GM12878 (cell line): ENCODE data around the gene BNIP2. TPM values are rescaled to one million over a fixed set of nuclear protein-coding genes. Genes with fewer than 3 reads are reported as not detected.

Source experiments
- ATAC-seq: fragments of 200-7000 bp; cut with Tn5 transposase; 3 replicates; pipeline ENCODE4 v1.9.1; 2020; ENCODE audit warnings: mild to moderate bottlenecking, moderate library complexity
- BruUV-seq: library from RNA; stranded (reverse); fragments of 400-500 nt; replicated peaks from 2 replicates; lab custom pipeline; 2021; lab: Mats Ljungman, UMichigan
- CTCF ChIA-PET: fragments of 300-600 bp; sonication (Branson Sonifier 250); formaldehyde crosslinking; extraction: SDS; loops from one replicate; lab custom pipeline; 2021; ENCODE audit warnings: inconsistent platforms; lab: Yijun Ruan, JAX
- POLR2A ChIA-PET: fragments of 350-600 bp; formaldehyde crosslinking; extraction: SDS; loops from one replicate; lab custom pipeline; 2021; ENCODE audit warnings: inconsistent platforms; lab: Charles Lee
- RAD21 ChIA-PET: fragments of 300-600 bp; sonication (Branson Sonifier 250); formaldehyde crosslinking; loops from one replicate; lab custom pipeline; 2023; ENCODE audit warnings: antibody characterized with exemption; ENCODE audit not compliant: unreplicated experiment; lab: Charles Lee
- SMC1A ChIA-PET: fragments of 300-600 bp; sonication (Branson Sonifier 250); formaldehyde crosslinking; loops from one replicate; lab custom pipeline; 2023; ENCODE audit not compliant: unreplicated experiment, uncharacterized antibody; lab: Charles Lee
- DNase-seq: peaks from one replicate; pipeline ENCODE4 v3.0.0-alpha.2; 2011; ENCODE audit warnings: low read depth, low spot score
- FAIRE-seq: peaks from 3 replicates; lab custom pipeline; 2011; peaks lifted over from hg19 to GRCh38; lab: Jason Lieb, UNC
- H2AFZ ChIP-seq: 2 replicates; pipeline ENCODE4 v1.6.0; 2011; ENCODE audit warnings: low read depth, low read length, control low read depth; ENCODE audit not compliant: control insufficient read depth
- H3K27ac ChIP-seq: 2 replicates; pipeline ENCODE4 v1.5.1; 2011; ENCODE audit warnings: control low read depth; ENCODE audit not compliant: control insufficient read depth, insufficient read depth
- H3K27me3 ChIP-seq, 2 experiments: replicated peaks in 1 of 2; 2 replicates each; pipeline versions ENCODE4 v1.6.0 to v1.6.1; 2011; ENCODE audit warnings: low read length in 1 of 2; ENCODE audit not compliant: control insufficient read depth in 2 of 2, insufficient read depth in 2 of 2
- H3K36me3 ChIP-seq, 2 experiments: 2 replicates each; pipeline ENCODE4 v1.5.1; 2011; ENCODE audit warnings: low read length in 1 of 2; ENCODE audit not compliant: control insufficient read depth in 2 of 2, insufficient read depth in 2 of 2
- H3K4me1 ChIP-seq: 2 replicates; pipeline ENCODE4 v1.6.1; 2011; ENCODE audit warnings: mild to moderate bottlenecking, low read length, moderate library complexity, mixed read lengths; ENCODE audit not compliant: control insufficient read depth, insufficient read depth
- H3K4me2 ChIP-seq: 2 replicates; pipeline ENCODE4 v1.6.0; 2011; ENCODE audit warnings: control low read depth; ENCODE audit not compliant: control insufficient read depth, insufficient read depth
- H3K4me3 ChIP-seq: fragments of 200-600 bp; sonication (generic); 2 replicates; pipeline ENCODE4 v1.5.1; 2016
- H3K79me2 ChIP-seq: 2 replicates; pipeline ENCODE4 v1.6.0; 2011; ENCODE audit warnings: low read length; ENCODE audit not compliant: control insufficient read depth, insufficient read depth
- H3K9ac ChIP-seq: 2 replicates; pipeline ENCODE4 v1.8.0; 2011; ENCODE audit warnings: low read length, control low read depth, mixed read lengths; ENCODE audit not compliant: control insufficient read depth, insufficient read depth
- H3K9me3 ChIP-seq: replicated peaks from 3 replicates; pipeline ENCODE4 v1.5.1; 2011; ENCODE audit warnings: mild to moderate bottlenecking, low read length; ENCODE audit not compliant: control insufficient read depth, insufficient read depth
- H4K20me1 ChIP-seq: 2 replicates; pipeline ENCODE4 v1.6.0; 2011; ENCODE audit not compliant: control insufficient read depth, insufficient read depth
- BMI1 ChIP-seq: fragments of 450-650 bp; IDR thresholded peaks from 2 replicates; pipeline ENCODE4 v1.6.1; 2016; ENCODE audit warnings: mild to moderate bottlenecking, moderate library complexity, borderline replicate concordance
- CREM ChIP-seq: IDR thresholded peaks from 2 replicates; pipeline ENCODE4 v1.6.1; 2014; ENCODE audit warnings: antibody characterized with exemption, low read depth
- CUX1 ChIP-seq: IDR thresholded peaks from 2 replicates; pipeline ENCODE4 v1.6.1; 2012; ENCODE audit warnings: improper control_type of control experiment, low read depth, low read length; ENCODE audit not compliant: insufficient replicate concordance
- FOXK2 ChIP-seq: fragments of 450-650 bp; IDR thresholded peaks from 2 replicates; pipeline ENCODE4 v1.6.1; 2017; ENCODE audit warnings: mild to moderate bottlenecking, moderate library complexity
- LARP7 ChIP-seq: fragments of 450-650 bp; IDR thresholded peaks from 2 replicates; pipeline ENCODE4 v1.6.1; 2017; ENCODE audit warnings: mild to moderate bottlenecking
- MYC ChIP-seq: IDR thresholded peaks from 2 replicates; pipeline ENCODE4 v1.6.1; 2011; ENCODE audit warnings: mild to moderate bottlenecking, low read length, moderate library complexity, inconsistent platforms; ENCODE audit not compliant: insufficient read depth, insufficient replicate concordance, insufficient read length, severe bottlenecking
- PML ChIP-seq: IDR thresholded peaks from 2 replicates; pipeline ENCODE4 v1.6.1; 2012; ENCODE audit warnings: low read length, inconsistent platforms
- RCOR1 ChIP-seq: conservative IDR thresholded peaks from 2 replicates; pipeline ENCODE4 v1.6.1; 2012; ENCODE audit warnings: low read depth, low read length, improper control_type of control experiment
- SMAD1 ChIP-seq: fragments of 450-650 bp; IDR thresholded peaks from 2 replicates; pipeline ENCODE4 v1.6.1; 2018; ENCODE audit warnings: mild to moderate bottlenecking, low read depth; ENCODE audit not compliant: partially characterized antibody
- WGBS: methylation state at CpG from one replicate; pipeline ENCODE4 v1.1.6; 2016; ENCODE audit warnings: low lambda C conversion rate; ENCODE audit not compliant: insufficient replicate concordance, insufficient coverage; ENCODE audit errors: missing lambda C conversion rate; 5-methylcytosine and 5-hydroxymethylcytosine counted together
- in situ Hi-C: fragments of 300-500 bp; cut with MboI; formaldehyde crosslinking; loops from 9 replicates; pipeline ENCODE4 v1.14.3; 2018; ENCODE audit warnings: mixed read lengths
- intact Hi-C: fragments of 100-400 bp; cut with micrococcal nuclease; formaldehyde crosslinking; loops from one replicate; pipeline ENCODE4 v1.14.2; 2022; ENCODE audit not compliant: unreplicated experiment
- polyA plus RNA-seq, 11 experiments: library from polyadenylated mRNA; depleted of rRNA in 4 of 11; unstranded in 6 of 11; stranded (reverse) in 5 of 11; fragments of >200 nt; fragmentation: Nextera tagmentation in 4 of 11; fragmentation: Illumina TruSeq in 1 of 11; extraction: Ambion mirVana in 4 of 11; extraction: Trizol in 1 of 11; gene quantifications; 1 replicate in 1 of 11; 2 replicates in 10 of 11; pipeline versions ENCODE4 v1.2.1 to v1.2.3, GENCODE V29; 2011 to 2016; ENCODE audit warnings: inconsistent platforms in 2 of 11, missing spikeins in 2 of 11, low read depth in 1 of 11
- total RNA-seq, 4 experiments: library from RNA; depleted of rRNA in 3 of 4; stranded (reverse); fragments of >200 nt in 3 of 4; fragmentation: Illumina TruSeq in 1 of 4; extraction: Trizol in 1 of 4; gene quantifications; 2 replicates each; pipeline versions ENCODE4 v1.2.1 to v1.2.3, GENCODE V29; 2013 to 2021
- TF ChIP-seq, protein P1 (sequence below): IDR thresholded peaks from 2 replicates; pipeline ENCODE4 v1.6.1; 2012; ENCODE audit warnings: low read depth, low read length, improper control_type of control experiment
- TF ChIP-seq, protein P2 (sequence below): fragments of 450-650 bp; formaldehyde crosslinking; IDR thresholded peaks from 2 replicates; pipeline ENCODE4 v1.4.0; 2020; ENCODE audit warnings: mild to moderate bottlenecking, moderate library complexity

The BNIP2 gene
- total and polyA plus RNA-seq, 10 of the 15 experiments (the other 5 are each of a cell fraction or from before 2014, with no cell fraction given) = 29.9 to 122 (median 67.7) TPM

DNA sequence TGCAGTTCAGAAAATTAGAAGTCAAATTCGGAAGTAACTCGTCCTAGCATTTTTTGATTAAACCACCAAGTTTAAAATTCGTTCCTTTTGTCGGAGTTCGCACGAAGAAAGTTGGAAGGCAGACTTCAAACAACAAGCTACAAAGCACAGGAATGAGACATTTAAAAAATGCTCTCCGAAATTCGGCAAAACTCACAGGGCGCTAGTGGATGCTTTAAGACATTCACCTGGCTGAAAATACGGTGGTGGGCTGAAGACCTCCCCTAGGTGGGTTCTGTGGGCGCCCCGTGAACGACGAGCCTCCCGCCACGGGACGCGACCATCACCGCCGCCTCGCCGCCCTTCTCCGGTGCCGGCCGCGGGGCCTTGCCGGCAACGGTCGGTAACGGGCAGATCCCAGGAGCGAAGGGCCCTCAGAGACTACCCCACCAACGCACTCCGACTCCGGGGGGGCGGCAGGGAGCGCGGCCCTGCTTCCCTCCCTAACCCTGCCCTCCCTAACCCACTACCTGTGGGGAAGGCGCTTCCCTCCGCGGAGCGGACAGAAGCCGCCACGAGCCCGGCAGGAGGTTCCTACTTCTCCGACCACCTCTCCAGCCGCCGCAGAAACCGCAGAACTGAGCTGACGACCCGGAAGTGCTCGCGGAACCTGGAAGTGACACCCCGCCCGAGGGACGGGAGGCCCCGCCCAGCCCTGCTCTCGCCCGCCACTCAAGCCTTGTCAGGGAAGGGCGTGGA lies 32.1 kb downstream of the BNIP2 start, which contains the start of gene GTF2A2:
TSS of gene GTF2A2 (minus strand) at position 619 of the 738 bp plus-strand sequence. CDS start 5,238 bp downstream, outside the sequence.
- SMC1A ChIA-PET = interaction anchor here (0.6 to 1.6 kb wide), 6 partner anchors 11 to 125 kb away, joined by 3 to 7 read pairs (median 4); partner anchors contain the start of gene BNIP2
- H3K4me2 ChIP-seq = peak within 1 kb of the TSS; percentile 82
- H2AFZ ChIP-seq = peak within 1 kb of the TSS; percentile 73
- peaks cover 42% of the 10 kb centered on the region for H3K79me2 ChIP-seq
- peak; percentile 99 for ATAC-seq
- POLR2A ChIA-PET = interaction anchor here (0.9 kb wide), 1 partner anchor 17 kb away, joined by 4 read pairs; no protein-coding TSS in a partner anchor
- in situ Hi-C loops = no loop called here
- peak; percentile 71 for DNase-seq
- H3K4me3 ChIP-seq = peak within 1 kb of the TSS; percentile 80
- H3K36me3 ChIP-seq = peaks cover 0 to 9% of the 10 kb centered on the region in 2 experiments; a peak in 2 of 4 replicates
- peak within 1 kb of the TSS; percentile 83 for H3K9ac ChIP-seq
- FAIRE-seq = peak; percentile 83
- RAD21 ChIA-PET = interaction anchor here (1.0 to 1.6 kb wide), 4 partner anchors 11 to 124 kb away, joined by 3 to 4 read pairs (median 3); no protein-coding TSS in a partner anchor
- no TSS peak for BruUV-seq
- 0 out of 2 replicates have a peak, but pooled peaks cover 4% of the 10 kb centered on the region for H3K4me1 ChIP-seq
- peak within 1 kb of the TSS; percentile 77 for H3K27ac ChIP-seq
- H3K9me3 ChIP-seq = no peaks in the 10 kb centered on the region; the same call in 1 of the 3 replicates
- CTCF ChIA-PET = interaction anchor here (0.7 to 2.5 kb wide), 3 partner anchors 15 to 128 kb away, joined by 3 to 15 read pairs (median 3); no protein-coding TSS in a partner anchor
- H3K27me3 ChIP-seq = no peaks in the 10 kb centered on the region
- no peaks in the 10 kb centered on the region for H4K20me1 ChIP-seq
- intact Hi-C loops = no loop called here
- WGBS = under 1% methylated on average over 59 of the region's 59 CpGs
- TF ChIP-seq PML (no peak), BMI1 (no peak), MYC (no peak), CUX1 (peak; percentile 17), CREM (peak; percentile 66; the same call in 1 of the 2 replicates), FOXK2 (no peak), LARP7 (peak; percentile 81), SMAD1 (no peak), RCOR1 (no peak)
- TF ChIP-seq, protein P1, sequence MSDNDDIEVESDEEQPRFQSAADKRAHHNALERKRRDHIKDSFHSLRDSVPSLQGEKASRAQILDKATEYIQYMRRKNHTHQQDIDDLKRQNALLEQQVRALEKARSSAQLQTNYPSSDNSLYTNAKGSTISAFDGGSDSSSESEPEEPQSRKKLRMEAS = peak; percentile 58; the same call in 1 of the 2 replicates
- TF ChIP-seq, protein P2, sequence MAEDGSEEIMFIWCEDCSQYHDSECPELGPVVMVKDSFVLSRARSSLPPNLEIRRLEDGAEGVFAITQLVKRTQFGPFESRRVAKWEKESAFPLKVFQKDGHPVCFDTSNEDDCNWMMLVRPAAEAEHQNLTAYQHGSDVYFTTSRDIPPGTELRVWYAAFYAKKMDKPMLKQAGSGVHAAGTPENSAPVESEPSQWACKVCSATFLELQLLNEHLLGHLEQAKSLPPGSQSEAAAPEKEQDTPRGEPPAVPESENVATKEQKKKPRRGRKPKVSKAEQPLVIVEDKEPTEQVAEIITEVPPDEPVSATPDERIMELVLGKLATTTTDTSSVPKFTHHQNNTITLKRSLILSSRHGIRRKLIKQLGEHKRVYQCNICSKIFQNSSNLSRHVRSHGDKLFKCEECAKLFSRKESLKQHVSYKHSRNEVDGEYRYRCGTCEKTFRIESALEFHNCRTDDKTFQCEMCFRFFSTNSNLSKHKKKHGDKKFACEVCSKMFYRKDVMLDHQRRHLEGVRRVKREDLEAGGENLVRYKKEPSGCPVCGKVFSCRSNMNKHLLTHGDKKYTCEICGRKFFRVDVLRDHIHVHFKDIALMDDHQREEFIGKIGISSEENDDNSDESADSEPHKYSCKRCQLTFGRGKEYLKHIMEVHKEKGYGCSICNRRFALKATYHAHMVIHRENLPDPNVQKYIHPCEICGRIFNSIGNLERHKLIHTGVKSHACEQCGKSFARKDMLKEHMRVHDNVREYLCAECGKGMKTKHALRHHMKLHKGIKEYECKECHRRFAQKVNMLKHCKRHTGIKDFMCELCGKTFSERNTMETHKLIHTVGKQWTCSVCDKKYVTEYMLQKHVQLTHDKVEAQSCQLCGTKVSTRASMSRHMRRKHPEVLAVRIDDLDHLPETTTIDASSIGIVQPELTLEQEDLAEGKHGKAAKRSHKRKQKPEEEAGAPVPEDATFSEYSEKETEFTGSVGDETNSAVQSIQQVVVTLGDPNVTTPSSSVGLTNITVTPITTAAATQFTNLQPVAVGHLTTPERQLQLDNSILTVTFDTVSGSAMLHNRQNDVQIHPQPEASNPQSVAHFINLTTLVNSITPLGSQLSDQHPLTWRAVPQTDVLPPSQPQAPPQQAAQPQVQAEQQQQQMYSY (CRISPR knock-in tag) = no peak
